ENCODE data around the gene OR5B21.

Gene OR5B21

DNA sequence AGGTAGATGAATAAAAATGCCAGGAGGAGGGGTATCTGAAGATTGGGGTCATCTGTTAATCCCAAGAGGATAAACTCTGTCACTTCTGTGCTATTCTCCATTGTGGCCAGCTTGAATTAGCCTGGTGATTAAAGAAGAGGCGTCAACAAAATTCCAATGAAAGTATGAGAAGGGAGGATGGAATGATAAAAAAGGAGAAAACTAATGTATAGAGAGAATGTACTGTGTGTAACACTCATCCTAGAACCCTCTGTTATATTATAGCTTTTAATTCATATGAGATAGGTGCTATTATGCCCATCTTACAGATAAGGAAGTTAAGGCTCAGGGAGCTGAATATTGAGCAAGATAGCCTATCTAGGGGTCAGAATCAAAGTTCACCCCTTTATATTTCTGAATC lies at the start of gene OR5B21:
Gene OR5B21 (minus strand): TSS at position 101 of the 400 bp plus-strand sequence. CDS start 0 bp downstream, at position 101.
- no peak within 1 kb of the TSS for H3K4me3 ChIP-seq (ENCODE audit: low read length)
- DNase-seq (ENCODE audit: low read depth), result no peak
- TF ChIP-seq, protein P1, sequence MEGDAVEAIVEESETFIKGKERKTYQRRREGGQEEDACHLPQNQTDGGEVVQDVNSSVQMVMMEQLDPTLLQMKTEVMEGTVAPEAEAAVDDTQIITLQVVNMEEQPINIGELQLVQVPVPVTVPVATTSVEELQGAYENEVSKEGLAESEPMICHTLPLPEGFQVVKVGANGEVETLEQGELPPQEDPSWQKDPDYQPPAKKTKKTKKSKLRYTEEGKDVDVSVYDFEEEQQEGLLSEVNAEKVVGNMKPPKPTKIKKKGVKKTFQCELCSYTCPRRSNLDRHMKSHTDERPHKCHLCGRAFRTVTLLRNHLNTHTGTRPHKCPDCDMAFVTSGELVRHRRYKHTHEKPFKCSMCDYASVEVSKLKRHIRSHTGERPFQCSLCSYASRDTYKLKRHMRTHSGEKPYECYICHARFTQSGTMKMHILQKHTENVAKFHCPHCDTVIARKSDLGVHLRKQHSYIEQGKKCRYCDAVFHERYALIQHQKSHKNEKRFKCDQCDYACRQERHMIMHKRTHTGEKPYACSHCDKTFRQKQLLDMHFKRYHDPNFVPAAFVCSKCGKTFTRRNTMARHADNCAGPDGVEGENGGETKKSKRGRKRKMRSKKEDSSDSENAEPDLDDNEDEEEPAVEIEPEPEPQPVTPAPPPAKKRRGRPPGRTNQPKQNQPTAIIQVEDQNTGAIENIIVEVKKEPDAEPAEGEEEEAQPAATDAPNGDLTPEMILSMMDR (IDR thresholded peaks at IDR 0.05; ENCODE audit: insufficient read depth, low read depth, low read length, missing control alignments), result no peak

DNA sequence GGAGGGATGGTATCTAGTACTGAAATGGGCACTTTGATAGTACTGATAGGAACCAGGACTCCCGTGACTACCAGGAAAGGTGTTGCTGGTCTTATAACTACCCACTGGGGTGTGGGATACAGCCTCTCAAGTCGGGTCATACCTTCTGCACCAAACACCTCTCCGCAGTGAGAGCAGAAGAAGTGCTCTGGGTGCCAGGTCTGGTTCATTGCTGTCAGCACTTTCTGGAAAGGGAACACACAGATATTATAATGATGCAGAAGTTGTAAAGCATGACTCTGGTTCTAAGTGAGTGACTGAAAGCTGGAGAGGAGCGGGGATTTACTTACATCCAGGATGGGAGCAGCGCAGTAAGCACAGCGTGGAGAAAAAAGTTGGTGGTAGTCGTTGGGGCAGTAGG lies 41.7 kb upstream of the OR5B21 start:
- TF ChIP-seq, protein P1 (IDR thresholded peaks at IDR 0.05; ENCODE audit: insufficient read depth, low read depth, low read length, missing control alignments), result no peak
- no peak overlapping the region for H3K4me3 ChIP-seq (ENCODE audit: low read length)
- DNase-seq (ENCODE audit: low read depth), result no peak

DNA sequence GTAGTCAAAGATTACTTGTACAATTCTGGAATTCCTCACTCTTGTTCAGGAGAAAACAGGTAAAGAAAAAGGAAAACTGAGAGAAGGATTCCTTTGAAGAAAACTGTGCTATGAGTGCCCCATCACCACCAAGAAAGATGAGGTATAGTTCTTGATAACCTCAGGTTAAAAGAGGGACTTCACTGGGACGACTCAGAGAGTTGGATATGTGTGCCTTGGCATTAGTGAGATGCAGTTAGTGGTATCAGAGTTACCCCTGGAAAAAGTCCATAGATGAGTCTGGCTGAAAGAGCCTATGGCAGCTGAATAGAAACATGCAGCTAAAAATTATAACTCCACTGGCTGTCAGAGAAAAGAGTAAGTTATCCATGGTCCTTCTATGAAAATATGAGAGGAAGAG lies 38.9 kb upstream of the OR5B21 start:
- TF ChIP-seq, protein P1 (IDR thresholded peaks at IDR 0.05; ENCODE audit: insufficient read depth, low read depth, low read length, missing control alignments), result no peak
- no peak overlapping the region for H3K4me3 ChIP-seq (ENCODE audit: low read length)
- no peak for DNase-seq (ENCODE audit: low read depth)

DNA sequence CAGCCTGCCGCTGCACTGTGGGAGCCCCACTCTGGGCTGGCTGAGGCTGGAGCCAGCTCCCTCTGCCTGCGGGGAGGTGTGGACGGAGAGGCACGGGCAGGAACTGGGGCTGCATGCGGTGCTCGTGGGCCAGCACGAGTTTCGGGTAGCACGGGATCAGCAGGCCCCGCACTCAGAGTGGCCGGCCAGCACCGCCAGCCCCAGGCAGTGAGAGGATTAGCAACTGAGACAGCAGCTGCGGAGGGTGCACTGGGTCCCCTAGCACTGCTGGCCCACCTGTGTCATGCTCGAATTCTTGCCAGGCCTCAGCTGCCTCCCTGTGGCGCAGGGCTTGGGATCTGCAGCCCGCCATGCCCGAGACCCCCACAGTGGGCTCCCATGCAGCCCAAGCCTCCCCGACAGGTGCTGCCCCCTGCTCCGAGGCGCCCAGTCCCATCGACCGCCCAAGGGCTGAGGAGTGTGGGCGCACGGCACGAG lies 24.0 kb upstream of the OR5B21 start:
- TF ChIP-seq, protein P1 (IDR thresholded peaks at IDR 0.05; ENCODE audit: insufficient read depth, low read depth, low read length, missing control alignments), result no peak
- H3K4me3 ChIP-seq (ENCODE audit: low read length), result no peak overlapping the region
- no peak for DNase-seq (ENCODE audit: low read depth)

DNA sequence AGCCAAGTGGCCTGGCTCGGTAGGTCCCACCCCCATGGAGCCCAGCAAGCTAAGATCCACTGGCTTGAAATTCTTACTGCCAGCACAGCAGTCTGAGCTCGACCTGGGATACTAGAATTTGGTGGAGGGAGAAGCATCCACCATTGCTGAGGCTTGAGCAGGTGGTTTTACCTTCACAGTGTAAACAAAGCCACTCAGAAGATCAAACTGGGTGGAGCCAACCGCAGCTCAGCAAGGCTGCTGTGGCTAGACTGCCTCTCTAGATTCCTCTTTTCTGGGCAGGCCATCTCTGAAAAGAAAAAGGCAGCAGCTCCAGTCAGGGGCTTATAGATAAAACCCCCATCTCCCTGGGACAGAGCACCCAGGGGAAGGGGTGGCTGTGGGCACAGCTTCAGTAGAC lies 22.3 kb upstream of the OR5B21 start:
- TF ChIP-seq, protein P1 (IDR thresholded peaks at IDR 0.05; ENCODE audit: insufficient read depth, low read depth, low read length, missing control alignments), result no peak
- no peak overlapping the region for H3K4me3 ChIP-seq (ENCODE audit: low read length)
- no peak for DNase-seq (ENCODE audit: low read depth)

DNA sequence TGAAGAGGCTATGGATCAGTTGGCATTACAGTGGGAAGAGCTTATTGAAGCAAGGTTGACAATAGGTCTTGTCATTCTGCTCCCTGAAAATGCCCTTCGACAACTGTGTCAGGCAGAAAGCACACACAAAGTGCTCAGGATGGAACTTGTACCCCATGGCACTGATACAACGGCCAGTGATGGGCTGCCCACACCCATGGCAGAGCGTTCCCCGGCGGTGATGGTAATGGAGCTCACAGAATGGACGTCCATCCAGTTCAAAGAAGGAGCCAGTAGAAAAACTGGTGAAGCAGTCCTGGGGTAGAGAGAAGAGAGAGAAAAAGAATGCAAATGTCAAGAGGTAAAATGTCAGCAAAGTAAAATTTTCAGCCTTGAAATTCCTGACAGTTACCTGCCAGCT lies 19.5 kb upstream of the OR5B21 start:
- no peak overlapping the region for H3K4me3 ChIP-seq (ENCODE audit: low read length)
- TF ChIP-seq, protein P1 (IDR thresholded peaks at IDR 0.05; ENCODE audit: insufficient read depth, low read depth, low read length, missing control alignments), result no peak
- DNase-seq (ENCODE audit: low read depth), result no peak

DNA sequence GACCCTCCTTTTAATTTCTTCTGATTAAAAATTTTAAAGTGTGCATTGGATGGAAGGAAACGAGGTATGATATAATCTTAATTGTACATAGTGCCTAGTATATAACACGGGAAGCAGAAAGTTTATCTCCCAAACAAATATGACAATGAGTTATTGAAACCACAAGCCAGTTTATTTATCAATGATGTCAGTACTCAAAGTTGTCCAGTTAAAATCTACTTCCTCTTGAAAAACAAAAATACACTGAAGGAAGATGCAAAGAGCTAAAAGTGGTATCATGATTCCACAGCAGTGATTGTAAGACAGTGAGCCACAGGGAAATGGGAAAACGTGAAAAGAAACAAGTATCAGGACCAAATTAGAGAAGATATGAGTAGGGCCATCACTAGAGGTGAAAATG lies 18.8 kb upstream of the OR5B21 start:
- DNase-seq (ENCODE audit: low read depth), result no peak
- no peak overlapping the region for H3K4me3 ChIP-seq (ENCODE audit: low read length)
- TF ChIP-seq, protein P1 (IDR thresholded peaks at IDR 0.05; ENCODE audit: insufficient read depth, low read depth, low read length, missing control alignments), result no peak

Measured in epithelial cell of esophagus (primary cell).